Pons (tissue), 1 donor: ENCODE data around the gene SLC35A1.
"Not testable (repeated sequence)": the region's sequence is repeated elsewhere in the genome, so short reads cannot be mapped to it uniquely, and the experiment has no call there.

Source experiments
- DNase-seq: peaks from one replicate; pipeline ENCODE4 v3.0.0-alpha.2; 2016; ENCODE audit warnings: low spot score

The SLC35A1 gene, protein sequence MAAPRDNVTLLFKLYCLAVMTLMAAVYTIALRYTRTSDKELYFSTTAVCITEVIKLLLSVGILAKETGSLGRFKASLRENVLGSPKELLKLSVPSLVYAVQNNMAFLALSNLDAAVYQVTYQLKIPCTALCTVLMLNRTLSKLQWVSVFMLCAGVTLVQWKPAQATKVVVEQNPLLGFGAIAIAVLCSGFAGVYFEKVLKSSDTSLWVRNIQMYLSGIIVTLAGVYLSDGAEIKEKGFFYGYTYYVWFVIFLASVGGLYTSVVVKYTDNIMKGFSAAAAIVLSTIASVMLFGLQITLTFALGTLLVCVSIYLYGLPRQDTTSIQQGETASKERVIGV

DNA sequence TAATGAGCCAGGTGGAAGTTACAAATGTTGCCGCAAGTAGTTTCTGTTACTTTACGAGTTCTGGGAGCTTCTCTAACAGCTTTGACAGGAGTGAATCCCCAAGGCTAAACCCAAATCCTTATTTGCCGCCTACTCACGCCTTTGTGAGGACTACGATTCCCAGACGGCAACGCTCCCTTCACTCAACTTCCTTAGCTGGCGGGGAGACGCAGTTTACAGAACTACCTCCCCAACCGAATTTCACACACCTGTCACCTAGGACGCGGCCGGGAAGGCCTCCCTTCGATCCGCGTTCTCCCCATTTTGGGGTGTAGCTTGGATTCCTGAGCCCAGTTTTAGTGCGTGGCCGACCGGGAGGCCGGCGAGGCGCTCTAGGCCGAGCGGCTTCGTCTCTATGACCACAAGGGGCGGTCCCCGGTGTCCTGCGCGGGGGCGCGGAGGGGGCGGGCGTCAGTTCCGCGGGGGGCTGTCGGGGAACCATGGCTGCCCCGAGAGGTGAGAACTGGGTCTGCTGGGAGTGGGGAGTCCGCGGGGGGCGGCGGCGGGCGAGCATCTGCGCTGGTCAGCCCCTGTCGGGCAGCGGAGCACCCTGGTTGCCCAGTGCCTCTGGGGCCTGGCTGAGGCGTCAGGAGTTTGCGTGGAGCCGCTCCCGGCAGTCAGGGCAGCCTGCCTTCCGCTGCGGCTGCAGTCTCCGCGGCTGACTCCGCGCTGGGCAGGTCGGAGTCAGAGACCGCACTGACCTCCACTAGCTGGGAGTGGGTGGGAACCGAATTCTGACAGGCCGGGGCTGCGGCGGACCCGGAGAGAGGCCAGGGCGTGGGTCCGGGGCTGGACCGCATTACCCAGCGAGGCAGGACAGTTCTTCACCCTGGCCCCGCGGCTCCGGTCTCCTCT, at the start of gene SLC35A1:
Gene SLC35A1 (plus strand): TSS at position 450 of the 894 bp plus-strand sequence. CDS start 30 bp downstream, at position 480.
- peak; percentile 88 for DNase-seq

DNA sequence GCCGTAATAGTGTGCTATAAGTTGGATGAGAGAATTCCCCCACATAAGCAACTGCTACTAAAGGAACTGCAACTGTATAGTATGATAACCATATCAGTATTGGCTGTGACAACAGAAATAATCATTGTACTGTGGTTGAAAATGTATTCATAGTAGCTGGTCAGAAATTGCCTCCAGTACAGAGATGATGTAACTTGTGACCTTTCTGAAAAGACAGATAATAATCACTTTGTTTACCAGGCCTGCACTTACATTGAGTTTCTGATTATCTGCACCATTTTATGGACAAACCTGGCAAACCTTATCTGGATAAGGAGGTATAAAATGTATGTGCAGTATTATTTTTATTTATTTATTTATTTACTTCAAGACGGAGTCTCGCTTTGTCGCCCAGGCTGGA, 46.0 kb upstream of the SLC35A1 start:
- DNase-seq: no peak

DNA sequence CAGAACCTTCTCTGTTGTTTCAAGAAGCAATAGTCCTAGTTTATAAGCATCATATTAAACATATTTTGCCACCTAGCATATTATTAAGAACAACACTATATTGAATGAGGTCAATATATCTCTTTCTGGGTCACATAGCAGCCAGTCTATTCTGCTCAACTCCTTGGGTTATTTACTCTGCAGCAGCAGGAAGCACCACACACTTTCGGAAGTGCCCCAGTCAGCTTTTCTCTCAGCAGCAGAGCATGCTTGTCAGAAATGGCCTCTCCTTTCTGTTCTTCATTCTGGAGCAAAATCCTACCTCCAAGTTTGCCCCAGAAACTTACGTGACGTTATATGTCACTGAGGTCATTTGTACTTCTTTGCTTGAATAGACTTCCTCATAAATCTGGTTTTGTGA, 42.3 kb upstream of the SLC35A1 start:
- DNase-seq: no peak

DNA sequence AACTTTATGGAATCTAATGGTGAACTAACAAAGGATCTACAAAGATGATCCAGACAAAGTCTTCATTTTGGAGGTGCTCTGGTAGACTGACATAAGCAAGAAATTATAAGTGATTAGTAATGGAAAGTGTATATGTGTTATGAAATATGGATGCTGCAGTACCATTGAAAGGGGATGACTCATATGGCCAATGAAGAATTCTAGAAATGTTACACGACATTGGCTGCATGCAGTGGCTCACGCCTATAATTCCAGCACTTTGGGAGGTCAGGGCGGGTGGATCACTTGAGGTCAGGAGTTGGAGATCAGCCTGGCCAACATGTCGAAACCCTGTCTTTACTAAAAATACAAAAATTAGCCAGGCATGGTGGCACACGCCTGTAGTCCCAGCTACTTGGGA, 41.5 kb upstream of the SLC35A1 start:
- no peak for DNase-seq

DNA sequence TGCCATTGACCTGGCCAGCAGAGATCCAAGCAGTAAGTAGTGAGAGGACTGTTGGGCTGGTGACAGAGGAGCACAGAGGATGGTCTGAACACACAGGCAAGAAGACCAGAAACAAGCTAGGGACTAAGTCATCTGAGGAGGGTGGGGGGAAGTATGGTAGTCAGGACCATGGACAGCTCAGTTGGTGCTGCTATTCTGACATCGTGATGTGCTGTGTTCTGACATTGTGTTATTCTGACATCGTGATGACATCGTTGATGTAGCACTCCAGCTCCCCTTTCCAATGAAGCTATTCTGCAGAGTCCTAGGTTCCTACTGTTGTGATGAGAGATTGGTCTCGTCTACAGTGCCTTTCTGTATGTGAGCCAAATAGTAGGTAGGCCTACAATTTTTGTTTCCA, 36.3 kb upstream of the SLC35A1 start:
- DNase-seq: peak; percentile 12

DNA sequence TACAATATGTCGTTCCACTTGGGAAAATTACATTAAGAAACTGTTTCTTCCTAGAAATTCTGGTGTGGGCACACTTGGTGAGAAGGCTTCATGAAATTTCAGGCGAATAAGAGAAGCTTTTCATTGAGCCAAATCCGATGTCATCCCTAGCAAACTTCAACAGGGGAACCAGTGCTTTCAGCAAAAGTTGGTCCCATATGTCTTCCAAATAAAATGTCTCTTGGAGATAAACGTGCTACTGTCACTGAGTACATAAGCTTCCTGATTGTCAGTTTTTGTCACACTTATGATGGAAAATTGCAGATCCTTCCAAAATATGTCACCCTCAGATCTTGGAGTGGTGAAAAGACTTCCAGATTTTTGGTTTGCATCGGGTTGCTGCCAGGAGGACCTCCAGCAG, 31.1 kb upstream of the SLC35A1 start:
- no peak for DNase-seq

DNA sequence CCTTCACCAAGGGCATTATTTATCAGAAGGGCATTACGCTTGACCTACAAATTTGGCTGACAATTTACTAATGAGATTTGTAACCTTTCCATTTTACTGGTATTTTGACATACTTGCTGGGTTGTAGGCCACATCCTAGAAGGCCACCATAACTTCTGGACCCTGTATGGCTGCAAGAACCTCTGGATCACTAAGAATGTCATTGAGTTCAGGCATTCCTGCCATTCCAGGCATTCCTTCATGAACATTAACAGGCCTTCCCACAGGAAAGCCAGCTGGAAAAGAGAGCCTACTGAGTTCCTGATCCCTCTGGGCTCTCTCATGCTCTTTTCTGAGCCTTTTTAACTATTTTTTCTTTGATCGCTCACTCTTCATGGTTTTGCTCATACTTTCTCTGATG, 28.4 kb upstream of the SLC35A1 start:
- DNase-seq: no peak

DNA sequence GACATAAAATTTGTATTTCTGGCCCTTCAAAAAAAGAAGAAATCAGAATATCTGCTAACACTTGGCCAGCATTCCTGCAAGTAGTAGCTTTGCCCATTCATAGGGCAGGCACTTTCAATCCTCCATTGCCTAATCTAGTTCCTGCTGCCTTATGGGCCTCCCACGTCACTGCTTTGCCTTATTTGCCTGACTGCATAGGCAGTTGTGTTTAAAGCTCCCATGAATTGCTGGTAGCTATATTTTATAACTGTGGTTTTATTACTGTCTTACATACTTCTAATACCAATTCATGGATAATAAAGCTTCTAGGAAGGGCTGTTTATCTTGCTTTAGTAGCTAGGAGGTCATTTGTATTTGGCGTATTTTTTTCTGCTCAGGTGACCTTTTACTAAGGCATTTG, 7.7 kb upstream of the SLC35A1 start:
- no peak for DNase-seq

DNA sequence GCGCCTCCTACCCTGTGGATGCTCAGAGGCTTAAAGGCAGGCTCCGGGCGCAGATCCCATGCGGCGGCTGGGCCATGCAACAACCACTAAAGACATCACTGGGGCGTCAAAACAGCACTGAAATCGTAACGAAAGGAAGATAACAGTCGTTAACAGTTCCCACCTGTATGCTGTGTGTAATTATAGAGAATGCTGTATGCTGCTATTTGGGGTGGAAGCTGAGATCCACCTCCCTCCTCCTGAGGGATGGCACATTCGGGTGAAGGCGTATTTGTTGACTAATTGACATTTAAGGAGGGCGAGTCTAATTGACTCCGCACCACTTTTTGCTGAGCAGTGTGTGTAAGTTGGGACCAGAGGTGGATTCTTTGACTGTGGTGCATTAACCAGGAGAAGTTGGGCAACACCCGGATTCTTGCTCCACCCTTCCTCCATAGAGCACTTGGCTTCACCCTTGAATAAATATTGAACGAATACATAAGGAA, 687 bp downstream of the SLC35A1 start:
- DNase-seq: peak; percentile 16

DNA sequence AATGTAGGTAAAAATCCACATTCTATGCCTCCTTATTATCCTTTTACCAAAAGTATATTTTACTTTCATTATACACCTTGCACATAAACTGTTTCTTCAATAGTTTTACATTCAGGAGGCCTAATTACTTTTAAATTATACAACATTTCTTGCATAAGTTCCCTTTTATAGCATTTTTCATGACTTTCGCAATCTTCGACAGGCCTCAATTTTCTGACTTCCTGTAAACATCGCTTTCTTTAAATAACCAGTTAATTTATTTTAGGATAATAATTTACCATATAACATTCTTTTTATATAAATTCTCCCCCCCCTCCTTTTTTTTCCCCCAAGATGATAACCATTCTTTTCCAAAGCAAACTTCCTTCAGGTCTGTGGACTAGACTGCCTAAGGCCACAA, 9.2 kb downstream of the SLC35A1 start:
- DNase-seq: no peak

DNA sequence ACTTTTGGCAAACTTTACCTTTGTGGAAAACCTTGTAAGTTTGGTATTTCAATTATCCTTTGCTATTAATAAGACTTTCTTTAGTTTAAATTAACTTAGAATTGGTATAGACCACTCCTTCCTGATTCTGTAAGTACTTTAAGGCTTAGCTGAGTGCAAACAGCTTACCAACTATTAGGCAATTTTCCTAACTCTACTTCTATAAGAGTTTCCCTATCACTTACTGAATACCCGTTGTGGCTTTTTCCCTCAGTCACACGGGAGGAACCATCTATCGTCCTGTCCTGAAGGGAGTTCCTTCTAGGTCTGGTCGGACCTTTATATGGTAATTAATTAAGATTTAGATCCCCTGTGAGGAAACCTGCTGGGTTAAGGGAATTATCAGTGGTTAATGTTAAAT, 9.6 kb downstream of the SLC35A1 start:
- DNase-seq: no peak

DNA sequence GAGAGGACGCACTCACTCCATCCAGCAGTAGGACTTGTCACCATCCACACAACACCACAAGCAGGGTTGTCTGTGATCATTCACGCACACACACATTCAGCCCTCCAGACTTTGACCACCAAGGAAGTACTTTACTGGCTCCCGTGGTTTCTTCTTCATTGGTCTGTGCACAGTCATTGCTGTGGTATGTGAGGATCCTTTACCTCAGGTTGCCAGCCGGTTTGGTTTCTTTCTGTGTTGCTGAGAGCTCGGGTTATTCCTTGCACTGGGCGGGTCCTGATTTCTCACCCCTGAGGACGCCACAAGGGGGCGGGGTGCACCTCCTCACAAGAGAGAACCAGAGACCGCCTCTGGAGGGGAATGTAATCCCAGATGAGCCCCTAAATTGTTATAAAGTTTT, 11.2 kb downstream of the SLC35A1 start:
- DNase-seq: no peak

DNA sequence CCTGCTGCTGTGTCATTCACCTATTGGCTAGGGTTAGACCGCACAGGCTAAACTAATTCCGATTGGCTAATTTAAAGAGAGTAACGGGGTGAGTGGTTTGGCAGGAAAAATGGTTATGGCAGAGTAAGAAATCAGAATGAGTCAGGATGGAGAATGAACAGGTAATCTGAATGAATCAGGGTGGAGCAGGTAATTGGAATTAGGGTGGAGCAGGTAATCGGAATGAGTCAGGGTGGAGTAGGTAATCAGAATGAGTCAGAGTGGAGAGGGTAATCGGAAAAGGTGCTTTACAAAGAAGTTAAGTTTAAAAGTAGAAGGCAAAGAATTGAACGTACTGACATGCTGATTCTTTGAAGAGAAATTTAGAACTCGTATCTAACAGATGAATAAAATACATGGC, 11.7 kb downstream of the SLC35A1 start:
- no peak for DNase-seq

DNA sequence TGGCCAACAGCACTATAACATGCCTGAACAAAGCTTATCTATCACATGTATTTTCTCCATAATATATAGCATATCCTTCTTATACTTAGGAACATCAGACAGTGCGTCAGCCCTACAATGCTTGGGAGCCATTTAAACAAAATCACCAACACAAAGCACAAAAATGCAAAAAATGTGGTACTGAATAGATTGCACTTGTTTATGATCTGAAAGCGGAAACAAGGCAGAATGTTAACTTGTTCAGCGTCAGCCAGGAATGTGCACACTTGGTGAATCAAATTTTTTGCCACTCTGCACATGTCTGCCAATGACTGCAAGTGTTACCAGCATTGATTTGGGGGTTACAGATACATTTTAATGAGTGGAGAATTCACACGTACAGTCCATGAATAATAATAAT, 14.8 kb downstream of the SLC35A1 start:
- DNase-seq: no peak

DNA sequence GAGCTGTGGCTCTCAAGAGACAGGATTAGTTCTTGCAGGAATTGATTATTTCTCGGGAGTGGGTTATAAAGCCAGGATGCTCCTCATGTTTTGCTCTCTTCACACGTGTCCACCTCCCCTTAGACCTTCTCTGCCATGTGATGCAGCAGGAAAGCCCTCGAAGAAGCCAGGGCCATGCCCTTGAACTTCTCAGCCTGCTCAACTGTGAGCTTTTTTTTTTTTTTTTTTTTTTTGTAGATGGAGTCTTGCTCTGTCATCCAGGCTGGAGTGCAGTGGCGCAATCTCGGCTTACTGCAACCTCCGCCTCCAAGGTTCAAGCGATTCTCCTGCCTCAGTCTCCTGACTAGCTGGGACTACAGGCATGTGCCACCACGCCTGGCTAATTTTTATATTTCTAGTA, 16.6 kb downstream of the SLC35A1 start:
- not testable (repeated sequence) for DNase-seq

DNA sequence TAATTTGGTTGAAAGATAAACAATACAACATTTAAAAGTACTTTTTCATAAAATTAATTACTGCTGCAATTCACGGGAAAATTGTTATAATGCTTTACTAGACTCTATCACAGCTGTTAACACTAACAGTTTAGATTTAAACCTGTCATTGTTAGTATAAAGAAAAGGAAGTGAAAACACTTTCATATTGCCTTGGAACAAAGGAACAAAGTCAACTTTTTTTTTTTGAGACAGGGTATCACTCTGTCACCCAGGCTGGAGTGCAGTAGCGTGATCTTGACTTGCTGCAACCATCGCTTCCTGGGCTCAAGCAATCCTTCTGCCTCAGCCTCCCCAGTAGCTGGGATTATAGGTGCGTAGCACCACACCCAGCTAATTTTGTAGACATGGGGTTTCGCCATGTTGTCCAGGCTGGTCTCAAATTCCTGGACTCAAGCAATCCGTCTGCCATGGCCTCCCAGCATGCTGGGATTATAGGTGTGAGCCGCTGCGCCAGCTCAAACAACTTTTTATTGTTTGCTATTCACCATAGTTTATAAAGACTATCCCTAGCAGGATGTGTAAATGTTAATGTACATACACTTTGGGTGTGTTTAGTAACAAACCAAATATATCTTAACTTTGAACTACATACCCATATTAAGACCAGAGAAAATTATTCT, 22.1 kb downstream of the SLC35A1 start:
- DNase-seq: no peak

DNA sequence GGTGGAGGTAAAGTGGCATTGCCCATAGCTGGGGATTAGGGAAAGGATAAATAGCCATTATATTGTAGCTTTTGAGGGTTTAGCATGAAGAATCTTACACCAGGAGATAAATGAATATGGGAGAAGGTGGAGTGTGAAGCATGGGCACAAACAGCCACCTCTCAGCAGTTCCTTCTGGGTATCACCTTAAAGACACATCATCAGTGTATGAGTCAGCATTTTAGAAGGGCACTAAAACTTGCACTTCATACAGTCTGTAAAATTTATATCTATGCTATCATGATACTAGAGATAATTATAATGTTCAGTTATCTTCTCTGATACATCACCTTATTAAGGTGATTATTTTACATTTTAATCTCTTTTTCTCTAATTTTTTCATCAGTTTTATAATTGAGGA, 25.3 kb downstream of the SLC35A1 start:
- DNase-seq: no peak

DNA sequence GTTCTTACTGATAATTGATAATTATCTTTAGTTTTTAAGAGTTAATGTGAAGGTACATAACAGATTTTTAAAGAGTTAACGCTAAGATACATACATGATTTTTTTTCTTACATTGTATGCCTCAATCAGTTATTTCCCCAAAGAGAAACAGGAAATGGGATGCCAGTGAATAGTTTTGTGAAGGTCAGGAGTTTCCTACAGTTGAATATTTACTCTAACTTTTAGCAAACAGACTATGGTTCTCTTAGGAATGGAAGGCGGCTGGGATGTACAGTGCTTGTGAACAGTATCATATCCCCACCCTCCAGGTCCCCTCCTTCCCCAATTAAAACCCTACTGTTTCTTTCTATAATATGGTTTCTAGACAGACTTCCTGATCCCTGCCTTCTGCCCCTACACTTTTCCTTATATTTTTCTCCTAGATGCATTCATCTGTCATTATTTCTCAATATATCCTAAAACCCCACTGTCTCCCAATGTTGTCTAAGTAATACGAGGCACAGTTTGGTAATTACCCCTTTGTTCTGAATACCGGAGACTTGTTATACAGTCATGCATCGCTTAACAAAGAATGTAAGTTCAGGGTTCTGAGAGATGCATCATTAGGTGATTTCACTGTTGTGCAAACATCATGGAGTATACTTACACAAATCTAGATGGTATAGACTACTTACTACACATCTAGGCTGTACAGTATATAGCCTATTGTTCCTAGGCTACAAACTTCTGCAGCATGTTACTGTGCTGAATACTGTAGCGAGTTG, 29.2 kb downstream of the SLC35A1 start:
- DNase-seq: no peak

DNA sequence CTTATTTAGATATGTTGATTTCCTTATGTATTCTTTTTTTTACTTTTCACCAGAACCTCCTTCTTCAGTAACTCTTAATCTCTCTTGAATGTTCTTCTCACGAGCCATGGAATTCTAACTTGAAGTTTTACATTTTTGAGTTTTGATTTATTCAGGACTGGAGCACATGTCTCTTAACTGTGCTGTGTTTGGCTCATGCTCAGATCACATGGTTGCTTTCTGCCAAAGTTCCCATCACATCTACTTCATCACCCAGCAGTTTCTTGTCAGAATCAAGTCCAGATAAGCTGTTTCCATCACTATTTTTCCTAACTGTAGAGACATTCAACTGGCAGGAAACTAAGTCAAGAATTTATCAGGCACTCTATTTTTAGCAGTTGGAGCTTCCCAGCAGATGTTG, 31.7 kb downstream of the SLC35A1 start:
- no peak for DNase-seq

DNA sequence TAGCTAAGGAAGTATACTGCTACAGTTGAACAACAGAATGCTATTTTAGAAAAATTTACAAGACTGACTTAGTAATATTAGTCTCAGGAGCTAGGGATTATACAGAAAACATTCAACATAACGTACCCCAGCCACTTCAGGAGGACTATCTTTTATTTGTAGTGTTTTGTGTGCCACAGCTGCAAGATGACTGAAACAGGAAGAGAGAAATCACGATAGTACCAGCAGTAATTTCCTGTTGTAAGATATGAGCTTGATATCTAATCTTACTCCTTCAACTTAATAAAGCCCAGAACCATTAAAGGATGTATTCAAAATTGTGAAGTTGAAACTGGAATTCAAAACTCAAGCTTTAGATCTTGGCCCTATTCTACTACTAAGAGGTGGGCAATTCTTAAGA, 42.1 kb downstream of the SLC35A1 start:
- DNase-seq: no peak

DNA sequence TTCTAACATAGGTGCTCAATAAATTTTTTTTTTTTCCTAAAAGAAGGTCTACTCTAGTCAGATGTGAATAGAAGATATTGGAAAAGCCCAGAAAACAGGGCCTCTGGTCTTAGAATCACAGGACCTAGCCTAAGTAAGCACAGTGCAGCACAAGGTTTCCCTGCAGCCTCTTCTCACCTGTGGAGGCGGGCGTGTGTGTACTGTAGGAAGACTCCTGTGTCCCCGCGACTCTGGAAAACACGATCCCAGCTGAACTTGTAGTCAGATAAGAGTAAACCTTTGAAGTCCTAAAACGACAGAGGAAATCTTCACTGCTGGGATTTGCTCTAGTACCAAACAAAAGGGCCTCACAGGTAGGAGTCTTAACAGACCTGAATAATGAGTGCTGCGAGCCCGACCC, 45.7 kb downstream of the SLC35A1 start:
- no peak for DNase-seq

DNA sequence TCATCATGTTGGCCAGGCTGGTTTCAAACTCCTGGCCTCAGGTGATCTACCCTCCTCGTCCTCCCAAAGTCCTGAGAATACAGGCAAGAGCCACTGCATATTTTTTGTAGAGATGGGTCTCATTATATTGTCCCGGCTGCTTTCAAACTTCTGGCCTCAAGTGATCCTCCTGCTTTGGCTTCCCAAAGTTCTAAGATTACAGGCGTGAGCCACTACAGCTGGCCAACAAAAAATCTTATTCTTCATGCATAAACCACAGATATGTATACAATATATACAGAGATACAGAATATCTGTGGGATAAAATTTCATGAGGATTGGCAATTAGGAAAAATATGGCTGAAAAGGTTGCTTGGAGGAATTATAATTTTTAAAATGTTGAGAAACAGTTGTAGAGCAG, 49.9 kb downstream of the SLC35A1 start:
- DNase-seq: no peak
